SH-SY5Y (cell line): ENCODE measurements around the gene ASCL5.

Experiments
- GATA2 ChIP-seq: IDR thresholded peaks from 2 replicates; pipeline ENCODE4 v1.6.1; 2011; ENCODE audit warnings: mild to moderate bottlenecking, low read depth, low read length
- GATA3 ChIP-seq: IDR thresholded peaks from 2 replicates; pipeline ENCODE4 v1.6.1; 2011; ENCODE audit warnings: low read depth, mild to moderate bottlenecking, low read length, moderate library complexity

ASCL5 gene

GRCh38 chr1:201126832-201127754, at the start of gene ASCL5:
Gene ASCL5 (minus strand): TSS chr1:201127184. CDS start chr1:201115372, 11,812 bp downstream.
- TF ChIP-seq GATA2 (no peak), GATA3 (no peak)

GRCh38 chr1:201175820-201176500, 49.0 kb upstream of the ASCL5 start:
- no peak for TF ChIP-seq GATA3
- TF ChIP-seq GATA2: no peak

GRCh38 chr1:201173736-201174135, 46.8 kb upstream of the ASCL5 start:
- TF ChIP-seq GATA3: no peak

- TF ChIP-seq GATA3 (no peak), GATA2 (no peak)
Observed at GRCh38 chr1:201172999-201173610, 46.1 kb upstream of the ASCL5 start.

- TF ChIP-seq GATA2 (no peak), GATA3 (no peak)
Observed at GRCh38 chr1:201172326-201172725, 45.3 kb upstream of the ASCL5 start.

GRCh38 chr1:201171063-201172036, 44.4 kb upstream of the ASCL5 start:
- no peak for TF ChIP-seq GATA3
- peak; percentile 35; the same call in 1 of the 2 replicates for TF ChIP-seq GATA2

- TF ChIP-seq GATA2: no peak
- no peak for TF ChIP-seq GATA3
Observed at GRCh38 chr1:201170533-201171062, 43.6 kb upstream of the ASCL5 start.

- no peak for TF ChIP-seq GATA2
- no peak for TF ChIP-seq GATA3
Observed at GRCh38 chr1:201169971-201170532, 43.1 kb upstream of the ASCL5 start.

- TF ChIP-seq GATA2 (no peak), GATA3 (no peak)
Observed at GRCh38 chr1:201169203-201169602, 42.2 kb upstream of the ASCL5 start.

- TF ChIP-seq GATA2 (no peak), GATA3 (no peak)
Observed at GRCh38 chr1:201167041-201167991, 40.3 kb upstream of the ASCL5 start.

GRCh38 chr1:201164645-201165044, 37.7 kb upstream of the ASCL5 start:
- TF ChIP-seq GATA2 (peak; percentile 70), GATA3 (peak; percentile 60; the same call in 1 of the 2 replicates)

GRCh38 chr1:201163707-201164106, 36.7 kb upstream of the ASCL5 start:
- TF ChIP-seq GATA2: no peak
